Stimulated activated naive CD4-positive, alpha-beta T cell treated with Interleukin-2 at 50 U/mL for 16 hours (primary cell): Measurements from ENCODE around the gene SPEF1.
"Not testable (repeated sequence)": the region's sequence is repeated elsewhere in the genome, so short reads cannot be mapped to it uniquely, and the experiment has no call there.

Experiments used
- DNase-seq: peaks from one replicate; lab custom pipeline; 2025; lab: John Stamatoyannopoulos, UW

Gene SPEF1

DNA sequence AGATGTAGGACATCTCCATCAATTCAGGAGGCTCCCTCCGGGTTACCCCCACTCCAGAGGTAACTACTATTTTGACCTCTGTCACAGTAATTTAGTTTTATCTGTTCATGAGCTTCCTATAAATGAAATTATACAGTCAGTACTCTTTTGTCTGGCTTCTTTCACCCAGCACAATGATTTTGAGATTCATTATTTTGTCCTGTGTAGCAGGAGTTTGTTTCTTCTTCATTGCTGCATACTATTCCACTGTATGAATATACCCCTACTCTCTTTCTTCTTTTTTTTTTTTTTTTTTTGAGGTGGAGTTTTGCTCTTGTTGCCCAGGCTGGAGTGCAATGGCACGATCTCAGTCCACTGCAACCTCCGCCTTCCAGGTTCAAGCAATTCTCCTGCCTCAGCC is 27.3 kb upstream of the SPEF1 start:
- no peak for DNase-seq

DNA sequence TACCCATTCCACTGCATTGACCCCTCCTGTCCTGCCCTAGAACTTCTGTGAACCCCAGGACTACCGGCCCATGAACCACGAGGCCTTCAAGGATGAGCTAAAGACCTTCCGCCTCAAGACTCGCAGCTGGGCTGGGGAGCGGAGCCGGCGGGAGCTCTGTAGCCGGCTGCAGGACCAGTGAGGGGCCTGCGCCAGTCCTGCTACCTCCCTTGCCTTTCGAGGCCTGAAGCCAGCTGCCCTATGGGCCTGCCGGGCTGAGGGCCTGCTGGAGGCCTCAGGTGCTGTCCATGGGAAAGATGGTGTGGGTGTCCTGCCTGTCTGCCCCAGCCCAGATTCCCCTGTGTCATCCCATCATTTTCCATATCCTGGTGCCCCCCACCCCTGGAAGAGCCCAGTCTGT is 23.5 kb upstream of the SPEF1 start:
- no peak for DNase-seq

DNA sequence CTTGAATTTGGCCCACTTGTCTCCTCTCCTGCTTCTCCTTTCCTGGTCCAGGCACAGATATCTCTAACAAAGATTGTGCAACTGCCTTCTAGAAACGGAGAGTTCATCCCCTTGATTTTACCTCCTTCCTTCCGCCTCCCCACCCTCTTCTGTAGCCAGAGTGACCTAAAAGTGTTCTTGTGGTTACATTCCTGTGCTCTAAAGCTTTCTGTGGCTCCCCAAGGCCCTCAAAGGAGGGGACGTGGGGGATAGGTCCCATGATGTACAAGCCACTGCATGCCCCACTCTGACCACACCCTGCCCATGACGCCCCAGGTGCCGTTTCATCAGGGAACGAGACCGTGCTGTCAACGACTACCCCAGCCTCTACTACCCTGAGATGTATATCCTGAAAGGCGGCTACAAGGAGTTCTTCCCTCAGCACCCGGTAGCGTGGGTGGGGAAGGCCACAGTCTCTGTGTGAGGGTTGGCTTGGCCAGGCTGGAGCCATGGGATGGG is 23.1 kb upstream of the SPEF1 start:
- no peak for DNase-seq

- DNase-seq, result no peak
These were observed 22.6 kb upstream of the SPEF1 start for GRCh38 chr20:3803854-3804253.

- DNase-seq, result no peak
These were observed 22.0 kb upstream of the SPEF1 start for GRCh38 chr20:3803289-3803688.

DNA sequence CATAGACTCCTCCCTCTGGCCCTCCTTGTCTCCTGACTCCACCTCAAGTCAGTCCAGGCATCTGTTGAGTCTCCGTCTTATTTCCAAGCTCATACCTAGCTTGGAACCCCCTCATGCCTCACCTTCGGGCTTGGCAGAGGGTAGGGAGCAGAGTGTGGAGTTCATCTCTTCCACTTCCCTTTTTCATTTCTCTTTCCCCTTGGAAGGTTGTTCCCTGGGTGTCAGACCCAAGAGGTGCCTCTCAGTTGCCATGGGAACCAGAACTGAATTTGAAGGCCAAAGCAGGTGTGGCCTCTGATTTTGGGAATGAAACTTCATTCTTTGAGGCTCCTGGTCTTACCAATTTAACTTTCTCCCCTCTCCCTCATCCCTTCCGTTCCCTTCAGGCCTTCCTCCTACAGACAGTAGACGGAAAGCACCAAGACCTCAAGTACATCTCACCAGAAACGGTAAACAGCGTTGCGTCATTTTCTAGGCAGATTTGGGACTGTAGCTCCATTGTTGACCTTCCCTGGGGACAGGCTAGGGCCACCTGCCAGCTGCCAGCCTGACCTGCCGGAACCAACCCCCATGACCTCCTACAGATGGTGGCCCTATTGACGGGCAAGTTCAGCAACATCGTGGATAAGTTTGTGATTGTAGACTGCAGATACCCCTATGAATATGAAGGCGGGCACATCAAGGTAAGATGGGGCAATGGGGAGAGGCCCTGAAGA is 21.4 kb upstream of the SPEF1 start:
- DNase-seq, result no peak

GRCh38 chr20:3801846-3802245 is 20.6 kb upstream of the SPEF1 start:
- no peak for DNase-seq

GRCh38 chr20:3801299-3801698 is 20.1 kb upstream of the SPEF1 start:
- no peak for DNase-seq

DNA sequence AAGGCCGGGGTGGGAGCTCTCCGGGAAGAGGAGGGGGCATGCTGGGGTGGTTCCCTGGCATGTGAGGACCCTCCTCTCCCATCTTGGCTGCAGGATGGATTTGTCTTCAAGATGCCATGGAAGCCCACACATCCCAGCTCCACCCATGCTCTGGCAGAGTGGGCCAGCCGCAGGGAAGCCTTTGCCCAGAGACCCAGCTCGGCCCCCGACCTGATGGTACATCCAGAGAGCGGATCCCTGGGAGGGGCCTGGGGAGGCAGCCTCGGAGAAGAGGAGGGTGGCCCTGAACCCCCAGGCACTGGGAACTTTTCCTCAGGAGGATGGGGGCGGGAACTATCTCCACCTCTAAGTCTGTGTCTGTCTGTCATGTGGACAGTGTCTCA is 19.6 kb upstream of the SPEF1 start:
- DNase-seq, result no peak

DNA sequence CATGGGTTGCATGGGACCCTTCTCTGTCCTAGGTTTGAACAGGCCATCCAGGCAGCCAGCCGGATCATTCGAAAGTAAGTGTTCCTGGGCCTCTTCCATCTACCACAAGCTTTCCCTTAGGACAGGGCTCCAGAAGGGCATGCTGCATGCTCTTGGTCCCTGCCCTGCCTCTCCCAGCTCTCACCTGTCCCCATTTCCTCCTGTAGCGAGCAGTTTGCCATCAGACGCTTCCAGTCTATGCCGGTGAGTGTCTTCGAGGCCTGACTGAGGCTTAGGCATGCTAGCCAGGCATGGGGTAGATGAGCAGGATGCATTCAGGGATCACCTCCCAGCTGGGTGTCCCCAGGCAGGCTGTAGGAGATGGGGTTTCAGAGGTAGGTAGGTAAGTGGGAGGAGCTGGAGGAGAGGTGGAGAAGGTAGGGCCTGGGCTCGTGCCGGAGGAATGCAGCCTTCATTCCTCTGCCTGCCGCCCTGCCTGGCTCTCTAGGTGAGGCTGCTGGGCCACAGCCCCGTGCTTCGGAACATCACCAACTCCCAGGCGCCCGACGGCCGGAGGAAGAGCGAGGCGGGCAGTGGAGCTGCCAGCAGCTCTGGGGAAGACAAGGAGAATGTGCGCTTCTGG is 19.1 kb upstream of the SPEF1 start:
- no peak for DNase-seq

DNA sequence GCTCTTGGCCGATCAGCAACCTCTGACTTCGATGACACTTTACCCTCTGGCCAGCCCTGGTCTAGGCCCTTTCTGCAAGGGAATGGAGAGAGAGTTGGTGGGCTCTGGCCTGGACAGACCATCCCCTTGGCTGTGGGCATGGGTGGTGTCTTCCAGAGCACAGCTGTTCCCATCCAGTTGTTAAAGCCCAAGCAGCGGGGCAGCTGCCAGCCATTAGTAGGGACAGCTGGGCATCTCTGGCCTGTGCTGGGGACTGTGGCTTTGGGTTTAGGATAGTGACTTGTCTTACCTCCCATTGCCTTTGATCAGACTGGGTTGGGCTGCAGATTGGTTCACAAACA is 17.6 kb upstream of the SPEF1 start:
- DNase-seq, result no peak

- DNase-seq, result no peak
These were observed 17.1 kb upstream of the SPEF1 start for GRCh38 chr20:3798373-3798768.

DNA sequence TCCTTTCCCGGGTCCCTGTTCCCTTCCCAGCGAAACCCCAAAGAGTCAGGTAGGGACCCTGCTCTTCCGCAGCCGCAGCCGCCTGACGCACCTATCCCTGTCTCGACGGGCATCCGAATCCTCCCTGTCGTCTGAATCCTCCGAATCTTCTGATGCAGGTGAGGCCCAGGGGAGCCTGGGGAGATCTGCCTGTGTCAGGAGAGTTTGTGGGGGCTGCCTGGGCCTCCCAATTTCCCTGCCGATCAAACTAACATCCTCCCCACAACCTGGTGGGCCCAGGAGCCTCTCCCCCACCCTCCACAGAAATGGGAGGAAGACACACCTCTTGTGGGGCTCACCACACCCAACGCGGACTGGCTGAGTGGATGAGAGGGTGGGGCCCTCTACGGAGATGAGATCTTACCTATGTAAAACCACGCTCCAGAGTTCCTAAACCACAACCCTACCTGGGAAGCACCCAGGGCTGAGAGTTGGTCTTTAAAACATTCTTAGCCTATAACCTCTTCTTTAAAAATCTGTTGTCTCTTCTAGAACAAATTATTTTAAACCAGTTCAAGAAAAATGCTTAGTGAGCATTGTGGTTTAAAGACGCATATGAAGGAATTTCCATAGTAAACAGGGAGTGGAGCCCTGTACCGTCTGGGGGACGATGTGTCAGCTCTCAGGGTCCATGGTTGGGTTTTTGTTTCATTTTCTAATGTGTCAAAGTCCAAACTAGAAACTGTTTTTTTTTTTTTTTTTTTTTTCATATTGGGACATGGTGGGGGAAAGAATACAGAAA is 16.5 kb upstream of the SPEF1 start:
- peak; percentile 39 for DNase-seq

GRCh38 chr20:3797226-3797545 is 15.9 kb upstream of the SPEF1 start:
- no peak for DNase-seq

DNA sequence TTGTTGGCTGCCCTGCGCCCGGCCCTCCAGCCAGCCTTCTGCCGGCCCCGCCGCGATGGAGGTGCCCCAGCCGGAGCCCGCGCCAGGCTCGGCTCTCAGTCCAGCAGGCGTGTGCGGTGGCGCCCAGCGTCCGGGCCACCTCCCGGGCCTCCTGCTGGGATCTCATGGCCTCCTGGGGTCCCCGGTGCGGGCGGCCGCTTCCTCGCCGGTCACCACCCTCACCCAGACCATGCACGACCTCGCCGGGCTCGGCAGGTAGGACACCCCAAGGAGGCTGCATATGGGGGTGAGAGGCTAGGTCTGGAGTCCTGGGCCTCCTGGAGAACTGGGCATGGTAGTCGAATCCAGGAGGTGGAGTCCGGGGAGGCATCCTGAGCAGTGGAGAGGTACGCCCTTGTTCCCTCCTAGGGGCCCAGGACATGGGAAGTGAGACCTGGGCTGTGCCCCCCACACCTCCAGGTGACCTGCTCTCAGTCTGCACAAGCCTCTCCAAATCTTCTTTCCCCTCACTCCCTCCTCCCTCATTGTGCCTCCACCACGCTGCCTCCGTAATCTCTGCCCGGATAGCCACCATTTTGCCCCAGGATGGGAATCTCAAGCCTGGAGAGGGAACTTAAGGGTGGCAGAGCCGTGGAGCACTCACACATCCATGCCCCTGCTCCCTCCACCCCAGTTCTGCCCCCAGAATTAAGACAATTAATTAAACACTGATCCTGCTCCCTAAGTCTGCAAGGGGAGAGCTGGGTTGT is 15.4 kb upstream of the SPEF1 start:
- no peak for DNase-seq

GRCh38 chr20:3795511-3796468 is 14.5 kb upstream of the SPEF1 start, which contains the start of gene CDC25B:
TSS of gene CDC25B (plus strand) at chr20:3796310. CDS start at chr20:3796532, 222 bp downstream.
- peak; percentile 88 for DNase-seq

- DNase-seq, result no peak
These were observed 13.6 kb upstream of the SPEF1 start for GRCh38 chr20:3794701-3795420.

DNA sequence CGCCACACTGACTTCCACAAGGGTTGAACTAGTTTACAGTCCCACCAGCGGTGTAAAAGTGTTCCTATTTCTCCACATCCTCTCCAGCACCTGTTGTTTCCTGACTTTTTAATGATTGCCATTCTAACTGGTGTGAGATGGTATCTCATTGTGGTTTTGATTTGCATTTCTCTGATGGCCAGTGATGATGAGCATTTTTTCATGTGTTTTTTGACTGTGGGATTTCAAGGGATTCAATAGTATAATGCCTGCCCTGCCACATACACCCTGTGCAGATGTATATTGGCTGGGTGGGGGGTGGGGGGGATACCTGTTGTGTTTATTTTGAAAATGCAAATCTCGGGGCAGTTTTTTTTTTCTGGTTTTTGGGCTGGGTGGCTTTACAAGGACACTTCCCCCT is 12.9 kb upstream of the SPEF1 start:
- DNase-seq, result not testable (repeated sequence)

- DNase-seq, result not testable (repeated sequence)
These were observed 8.0 kb upstream of the SPEF1 start for GRCh38 chr20:3789201-3789600.

GRCh38 chr20:3788685-3789155 is 7.5 kb upstream of the SPEF1 start:
- no peak for DNase-seq
